GM13976 (cell line): ENCODE data around the gene RNF207.

Experiments used
- DNase-seq: peaks from one replicate; pipeline ENCODE4 v3.0.0; 2012; ENCODE audit warnings: low spot score
- in situ Hi-C: fragments of 300-500 bp; cut with MboI; formaldehyde crosslinking; loops from one replicate; pipeline ENCODE4 v1.12.0; 2022; ENCODE audit warnings: low sequenced_read_pairs, mixed read lengths, inconsistent platforms; ENCODE audit not compliant: unreplicated experiment
- TF ChIP-seq, protein P1 (sequence below): IDR thresholded peaks from 2 replicates; pipeline ENCODE4 v1.5.1; 2012; ENCODE audit warnings: borderline replicate concordance, mild to moderate bottlenecking; ENCODE audit not compliant: insufficient read depth; ENCODE audit errors: extremely low read depth, missing control alignments, control extremely low read depth

Gene RNF207

DNA sequence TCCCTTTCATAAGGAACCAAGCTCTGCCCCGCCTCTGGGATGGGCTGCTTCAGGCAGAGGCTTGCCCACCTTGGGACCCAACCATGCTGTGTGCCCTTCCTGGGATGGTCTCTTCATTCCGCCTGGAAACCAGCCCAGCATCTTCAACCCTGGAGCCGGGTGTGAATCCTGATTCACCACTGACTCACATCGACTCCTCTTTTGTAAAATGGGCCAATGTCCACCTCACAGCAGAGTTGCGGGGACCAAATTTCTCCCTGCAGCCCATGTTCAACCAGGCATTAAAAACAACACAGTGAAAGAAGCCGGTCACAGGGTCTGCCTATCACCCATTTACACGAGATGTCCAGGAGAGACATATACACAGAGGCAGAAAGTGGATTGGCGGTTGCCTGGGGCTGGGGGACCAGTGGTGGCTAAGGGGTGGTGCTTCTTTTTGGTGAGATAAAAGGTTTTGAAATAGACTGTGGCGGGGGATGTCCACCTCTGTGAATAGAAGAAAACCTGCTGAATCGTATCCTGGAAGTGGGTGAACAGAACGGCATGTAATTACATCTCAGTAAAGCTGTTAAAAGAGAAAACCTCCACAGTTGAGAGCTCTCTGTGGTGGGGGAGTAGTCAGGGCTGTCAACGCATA is 61.9 kb downstream of the RNF207 start:
- DNase-seq: no peak
- in situ Hi-C loops: no loop called here
- TF ChIP-seq, protein P1, sequence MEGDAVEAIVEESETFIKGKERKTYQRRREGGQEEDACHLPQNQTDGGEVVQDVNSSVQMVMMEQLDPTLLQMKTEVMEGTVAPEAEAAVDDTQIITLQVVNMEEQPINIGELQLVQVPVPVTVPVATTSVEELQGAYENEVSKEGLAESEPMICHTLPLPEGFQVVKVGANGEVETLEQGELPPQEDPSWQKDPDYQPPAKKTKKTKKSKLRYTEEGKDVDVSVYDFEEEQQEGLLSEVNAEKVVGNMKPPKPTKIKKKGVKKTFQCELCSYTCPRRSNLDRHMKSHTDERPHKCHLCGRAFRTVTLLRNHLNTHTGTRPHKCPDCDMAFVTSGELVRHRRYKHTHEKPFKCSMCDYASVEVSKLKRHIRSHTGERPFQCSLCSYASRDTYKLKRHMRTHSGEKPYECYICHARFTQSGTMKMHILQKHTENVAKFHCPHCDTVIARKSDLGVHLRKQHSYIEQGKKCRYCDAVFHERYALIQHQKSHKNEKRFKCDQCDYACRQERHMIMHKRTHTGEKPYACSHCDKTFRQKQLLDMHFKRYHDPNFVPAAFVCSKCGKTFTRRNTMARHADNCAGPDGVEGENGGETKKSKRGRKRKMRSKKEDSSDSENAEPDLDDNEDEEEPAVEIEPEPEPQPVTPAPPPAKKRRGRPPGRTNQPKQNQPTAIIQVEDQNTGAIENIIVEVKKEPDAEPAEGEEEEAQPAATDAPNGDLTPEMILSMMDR: no peak

GRCh38 chr1:6268415-6268814 is 62.5 kb downstream of the RNF207 start:
- in situ Hi-C loops: no loop called here
- TF ChIP-seq, protein P1: no peak
- DNase-seq: no peak

DNA sequence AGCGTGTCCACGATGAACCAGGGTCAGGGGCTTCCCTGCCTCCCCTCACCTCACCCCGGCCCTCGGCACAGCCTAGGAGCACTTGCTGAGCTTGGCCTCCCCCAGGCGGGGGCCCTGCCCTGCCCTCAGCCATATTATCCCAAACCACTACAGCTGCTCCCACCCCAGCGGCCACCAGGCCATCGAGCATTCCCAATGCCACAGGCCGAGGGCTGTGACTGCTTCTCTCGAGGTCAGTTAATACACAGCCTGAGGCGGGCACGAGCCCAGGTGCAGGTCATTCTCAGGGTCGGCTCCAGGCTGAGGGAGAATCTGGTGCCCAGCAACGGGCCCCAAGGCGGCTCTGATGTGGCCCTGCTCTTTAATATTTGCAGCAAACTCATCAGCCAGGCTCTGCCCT is 63.4 kb downstream of the RNF207 start:
- in situ Hi-C loops: no loop called here
- no peak for DNase-seq
- TF ChIP-seq, protein P1: no peak

DNA sequence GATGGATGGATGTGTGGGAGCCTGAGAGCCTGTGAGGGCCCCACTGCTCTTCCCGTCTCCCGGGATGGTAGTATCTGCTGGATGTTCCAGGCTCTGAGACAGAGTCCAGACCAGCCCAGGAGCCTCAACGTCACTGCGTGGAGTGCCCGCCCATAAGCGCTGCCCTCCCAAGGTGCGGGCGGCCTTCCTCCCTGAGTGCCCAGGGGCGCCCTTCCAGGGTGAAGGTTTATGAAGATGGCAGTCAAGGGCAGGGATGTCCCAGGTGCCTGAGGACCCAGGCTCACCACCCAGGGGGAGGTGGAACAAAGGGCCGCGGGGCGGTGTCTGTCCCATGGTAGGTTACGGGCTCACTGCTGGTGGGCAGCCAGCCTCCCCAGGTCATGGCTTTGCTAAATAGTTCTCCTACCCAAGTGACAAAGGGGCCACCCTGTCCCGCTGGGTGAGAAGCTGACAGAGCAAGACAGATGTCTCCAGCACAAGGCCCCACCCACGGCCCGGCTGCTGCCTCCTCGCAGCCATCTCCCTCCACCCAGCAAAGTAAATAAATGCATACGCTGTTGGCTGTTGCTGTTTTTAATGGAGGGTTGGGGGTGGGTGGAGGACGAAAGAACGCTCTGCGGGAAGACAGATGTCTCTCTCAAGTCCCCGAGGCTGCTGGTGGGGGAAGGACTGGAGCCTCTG is 63.9 kb downstream of the RNF207 start:
- DNase-seq: no peak
- TF ChIP-seq, protein P1: no peak

GRCh38 chr1:6270401-6270800 is 64.5 kb downstream of the RNF207 start:
- in situ Hi-C loops: no loop called here
- TF ChIP-seq, protein P1: no peak
- DNase-seq: no peak

More for the DNA sequence above, 63.9 kb downstream of the RNF207 start:
- in situ Hi-C loops: no loop called here
